GM21717 (cell line): Measurements from ENCODE around the gene NRGN.
A peak's percentile ranks its signal among the peaks of the same experiment; 100 is the strongest.

Experiments
- ATAC-seq: cut with Tn5 transposase; IDR thresholded peaks from one replicate; pipeline ENCODE4 v1.9.1; 2021; ENCODE audit warnings: mild to moderate bottlenecking, moderate library complexity; ENCODE audit not compliant: unreplicated experiment

The NRGN gene

GRCh38 chr11:124739479-124740276, at the start of gene NRGN:
NRGN (plus strand) TSS chr11:124739942; CDS start chr11:124740085, 143 bp downstream.
- peak; percentile 99 for ATAC-seq

DNA sequence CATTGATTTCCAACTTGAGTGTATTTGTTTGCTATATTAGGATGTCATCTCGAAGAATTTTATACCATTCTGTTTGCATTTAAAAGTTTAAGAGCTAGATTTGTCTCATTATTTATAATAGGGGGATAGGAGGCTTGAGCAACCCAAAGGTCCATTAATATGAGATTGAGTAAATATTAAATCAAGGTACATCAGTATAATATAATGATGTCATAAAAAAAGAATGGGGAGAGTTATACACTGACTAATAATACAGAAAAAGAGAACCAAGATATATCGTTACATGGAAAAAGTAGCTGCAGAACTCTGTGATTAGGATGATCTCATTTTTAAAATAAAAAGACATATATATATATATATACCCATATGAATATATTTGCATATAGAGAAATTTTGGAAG, 46.6 kb upstream of the NRGN start:
- ATAC-seq, result no peak

- no peak for ATAC-seq
Measured at GRCh38 chr11:124699547-124699946, 40.2 kb upstream of the NRGN start.

GRCh38 chr11:124700028-124700427, 39.7 kb upstream of the NRGN start:
- ATAC-seq, result no peak

- no peak for ATAC-seq
Measured at GRCh38 chr11:124707829-124708228, 31.9 kb upstream of the NRGN start.

GRCh38 chr11:124712392-124712791, 27.4 kb upstream of the NRGN start:
- ATAC-seq, result no peak

GRCh38 chr11:124716591-124716990, 23.2 kb upstream of the NRGN start:
- no peak for ATAC-seq

- no peak for ATAC-seq
Measured at GRCh38 chr11:124717421-124717785, 22.3 kb upstream of the NRGN start.

DNA sequence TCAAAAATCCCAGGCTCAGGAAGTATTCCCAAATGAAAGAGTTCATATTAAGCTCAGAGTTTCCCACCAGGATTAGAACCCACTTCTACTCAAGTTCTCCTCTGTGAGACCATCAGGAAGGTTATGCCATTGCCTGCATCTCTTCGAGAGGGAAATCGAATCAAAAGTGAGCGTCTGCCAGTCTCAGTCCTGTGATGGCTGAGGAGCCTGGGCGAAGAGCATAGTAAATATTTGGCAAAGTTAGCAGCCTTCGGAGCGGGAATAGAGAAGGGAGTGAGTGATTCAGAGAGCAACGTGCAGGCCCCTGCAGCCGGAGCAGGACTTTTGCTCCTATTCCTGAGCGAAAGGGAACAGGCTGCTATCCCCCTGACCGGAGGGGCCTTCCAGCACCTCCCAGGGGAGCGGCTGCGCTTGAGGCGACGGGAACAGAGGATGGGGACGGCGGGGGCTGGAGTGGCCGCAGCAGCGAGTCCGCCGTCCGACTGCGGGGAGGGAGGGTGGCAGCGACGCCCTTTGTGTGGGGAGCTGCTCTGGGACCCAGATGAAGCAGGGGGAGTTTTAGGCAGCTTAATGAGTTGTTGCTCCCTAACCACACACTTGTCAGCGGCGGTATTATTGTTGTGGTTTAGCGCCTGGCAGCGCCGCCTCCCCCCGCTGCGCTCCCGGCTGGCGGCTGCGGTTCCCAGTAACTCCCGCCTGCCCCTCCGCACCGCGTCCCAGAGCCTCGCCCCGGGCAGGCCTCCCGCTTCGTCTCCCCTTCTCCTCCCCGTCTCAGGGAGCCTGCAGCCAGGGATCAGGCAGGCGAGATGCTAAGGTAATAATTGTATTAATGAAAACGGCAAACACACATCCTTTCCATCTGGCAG, 21.7 kb upstream of the NRGN start:
- no peak for ATAC-seq

- no peak for ATAC-seq
Measured at GRCh38 chr11:124718801-124719200, 20.9 kb upstream of the NRGN start.

DNA sequence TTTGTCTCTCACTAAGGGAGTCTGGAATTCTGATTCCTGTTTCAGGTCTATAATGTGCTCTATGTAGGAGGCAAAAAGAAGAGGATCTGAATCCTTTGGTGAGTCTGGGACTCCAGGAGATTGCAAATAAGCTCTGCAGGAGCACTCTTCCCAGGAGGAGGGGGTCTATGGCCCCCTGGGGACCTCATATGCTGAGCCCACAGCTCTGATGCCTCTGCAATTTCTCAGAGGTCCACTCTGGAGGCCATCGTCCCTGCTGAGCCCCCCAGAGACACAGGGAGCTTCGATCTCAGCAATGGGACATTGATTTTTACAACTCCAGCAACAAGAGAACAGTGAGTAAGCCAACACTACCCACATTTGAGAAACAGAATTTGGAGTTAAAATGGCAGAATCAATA, 20.2 kb upstream of the NRGN start:
- ATAC-seq, result no peak

GRCh38 chr11:124722176-124722575, 17.6 kb upstream of the NRGN start:
- no peak for ATAC-seq

DNA sequence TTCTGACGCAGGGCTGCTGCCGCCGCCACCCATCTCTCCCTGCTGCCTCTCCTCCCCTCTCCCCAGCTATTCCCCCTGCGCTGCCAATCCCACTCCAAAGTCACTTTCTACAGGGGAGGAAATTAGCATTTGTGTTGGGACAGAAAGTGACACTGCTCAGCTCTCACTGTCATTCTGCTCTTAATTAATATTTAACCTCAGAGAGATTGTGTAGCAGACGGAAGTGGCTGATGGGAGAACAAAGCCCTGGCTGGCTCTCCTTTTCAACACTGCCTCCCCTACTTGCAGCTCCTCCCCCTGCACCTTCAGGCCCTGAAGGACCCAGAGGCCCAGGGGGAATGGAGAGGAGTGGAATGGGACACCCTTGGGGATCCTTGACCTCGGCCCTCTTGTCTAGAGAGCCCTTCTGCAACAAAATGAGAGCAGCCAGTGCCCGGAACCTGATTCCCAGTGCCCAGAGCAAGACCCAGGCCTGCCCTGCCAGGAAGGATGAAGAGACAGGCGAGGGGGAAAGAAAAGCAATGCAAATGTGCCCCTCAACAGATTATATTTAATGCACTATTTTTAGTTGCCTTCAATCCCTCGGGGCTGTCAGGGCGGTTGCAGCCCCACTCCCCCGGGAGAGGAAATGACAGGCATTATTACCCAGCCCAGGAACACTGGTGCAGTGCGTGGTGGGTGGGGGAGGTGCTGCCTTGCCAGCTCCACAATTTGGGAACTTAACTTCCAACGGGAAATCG, 14.6 kb upstream of the NRGN start:
- ATAC-seq, result peak; percentile 84

DNA sequence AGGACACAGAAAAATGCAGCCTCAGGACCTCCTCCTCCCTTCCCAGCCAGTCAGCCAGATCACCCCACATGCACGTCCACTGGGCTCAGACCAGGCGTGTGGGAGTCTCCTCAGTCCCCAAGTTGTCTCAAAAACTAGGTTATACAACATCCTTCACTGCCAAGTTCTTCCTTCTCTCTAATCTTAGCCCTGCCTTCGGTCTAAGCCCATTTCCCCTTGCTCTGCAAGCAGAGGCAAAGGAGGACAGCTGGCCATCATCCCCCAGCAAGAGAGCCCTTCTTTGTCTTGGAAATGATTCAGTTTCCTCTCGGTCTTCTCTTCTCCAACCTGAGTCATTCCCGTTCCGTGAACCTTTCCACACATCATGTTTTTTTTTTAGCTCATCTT, 14.0 kb upstream of the NRGN start:
- ATAC-seq, result no peak

DNA sequence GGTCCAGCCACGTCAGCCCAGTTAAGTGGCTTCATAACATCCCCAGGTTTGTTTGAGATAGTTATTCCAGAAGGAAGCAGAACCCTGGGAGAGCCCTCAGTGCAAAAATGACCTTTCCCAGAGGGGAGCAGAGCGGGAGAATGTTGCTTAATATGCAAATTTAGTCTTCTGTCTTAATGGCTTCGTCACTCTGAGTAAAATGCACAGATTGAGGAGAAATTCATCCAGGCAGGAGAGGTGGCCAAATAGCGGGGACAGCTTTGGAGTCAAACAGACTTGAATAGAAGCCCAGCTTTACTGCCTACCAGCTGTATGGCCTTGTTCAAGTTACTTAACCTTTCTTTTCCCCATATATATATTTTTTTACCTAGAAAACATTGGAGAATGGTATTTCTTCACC, 12.3 kb upstream of the NRGN start:
- no peak for ATAC-seq

DNA sequence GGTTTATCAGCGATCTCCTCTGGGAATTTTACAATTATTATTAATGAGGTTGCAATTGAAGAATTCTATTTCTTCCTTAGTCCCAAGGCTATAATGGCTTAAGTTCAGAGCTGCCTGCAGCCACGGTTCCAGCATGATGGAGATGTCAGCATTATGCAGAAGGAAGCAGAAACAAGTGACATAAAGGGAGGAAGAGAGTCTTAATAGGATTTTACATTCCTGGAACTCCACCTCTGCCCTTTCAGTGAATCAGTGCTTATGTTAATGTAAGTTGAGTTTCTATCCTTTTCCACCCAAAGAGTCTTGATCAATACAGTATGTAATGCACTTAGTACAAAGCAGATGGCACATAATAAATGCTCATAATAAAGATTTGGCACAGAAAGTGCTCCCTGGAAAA, 11.6 kb upstream of the NRGN start:
- ATAC-seq, result no peak

DNA sequence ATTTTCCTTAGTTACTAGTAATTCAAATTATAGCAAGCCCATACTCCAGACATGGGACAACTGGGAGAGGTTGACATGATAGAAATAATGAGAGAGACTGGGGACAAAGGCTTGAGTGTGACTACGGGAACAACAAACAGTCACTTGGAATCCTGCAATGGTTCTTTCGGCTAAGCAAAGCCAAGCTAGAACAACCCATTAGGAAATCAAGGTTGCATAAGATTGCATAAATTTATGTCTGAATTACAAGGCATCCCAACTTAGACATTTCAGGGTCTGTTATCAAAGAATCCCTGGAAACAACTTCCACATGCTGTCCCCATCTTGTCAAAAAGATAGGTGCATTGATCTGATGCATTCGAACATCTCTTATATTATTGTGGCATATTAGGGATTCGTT, 10.2 kb upstream of the NRGN start:
- ATAC-seq, result no peak

DNA sequence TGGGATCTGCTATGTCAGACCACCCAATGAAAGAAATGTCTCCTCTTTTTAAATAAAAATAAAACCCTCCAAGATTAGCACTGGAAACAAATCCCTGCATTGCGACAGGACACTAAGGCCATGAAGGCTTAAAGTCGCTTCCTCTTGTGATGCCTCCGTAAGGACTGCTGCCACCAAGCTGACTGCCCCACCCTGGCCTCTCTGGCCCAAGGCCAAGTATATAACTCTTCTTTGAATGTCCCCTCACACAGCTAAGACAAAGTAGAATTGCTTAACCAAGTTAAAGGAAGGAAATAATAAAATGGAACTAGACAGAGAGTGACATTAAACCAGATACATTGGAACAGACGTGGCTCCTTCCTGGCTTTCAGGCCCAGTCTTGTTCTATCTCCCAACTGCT, 7.5 kb upstream of the NRGN start:
- ATAC-seq, result no peak

GRCh38 chr11:124736736-124737135, 3.0 kb upstream of the NRGN start:
- no peak for ATAC-seq

- no peak for ATAC-seq
Measured at GRCh38 chr11:124737638-124738305, 2.0 kb upstream of the NRGN start.
